Stimulated activated CD4-positive, alpha-beta T cell treated with anti-CD3 and anti-CD28 coated beads, TNF-alpha, amount 100 ng/mL, for 24 hours (primary cell): ENCODE results near the gene PTPRF.

Experiments used
- DNase-seq, 3 experiments: peaks; one replicate each; pipeline ENCODE4 v3.0.0-alpha.2; 2020; ENCODE audit warnings: low read depth in 3 of 3

The PTPRF gene

GRCh38 chr1:43552059-43552742, 21.5 kb downstream of the PTPRF start:
- DNase-seq = no peak

GRCh38 chr1:43552813-43553212, 22.1 kb downstream of the PTPRF start:
- DNase-seq = no peak

GRCh38 chr1:43554444-43554992, 23.8 kb downstream of the PTPRF start:
- no peak for DNase-seq

GRCh38 chr1:43556782-43557181, 26.1 kb downstream of the PTPRF start:
- no peak for DNase-seq

- no peak for DNase-seq
Measured at GRCh38 chr1:43557744-43558245, 27.1 kb downstream of the PTPRF start.

- no peak for DNase-seq
Measured at GRCh38 chr1:43558346-43558841, 27.7 kb downstream of the PTPRF start.

- no peak for DNase-seq
Measured at GRCh38 chr1:43559714-43560113, 29.0 kb downstream of the PTPRF start.

GRCh38 chr1:43560286-43560685, 29.6 kb downstream of the PTPRF start:
- DNase-seq = no peak

- no peak for DNase-seq
Measured at GRCh38 chr1:43563876-43564539, 33.3 kb downstream of the PTPRF start.

- no peak for DNase-seq
Measured at GRCh38 chr1:43564551-43565348, 34.1 kb downstream of the PTPRF start.

GRCh38 chr1:43565600-43566360, 35.1 kb downstream of the PTPRF start:
- DNase-seq = peak in 1 of 3 experiments; percentile 61

- DNase-seq = no peak
Measured at GRCh38 chr1:43566382-43567044, 35.8 kb downstream of the PTPRF start.

- DNase-seq = no peak
Measured at GRCh38 chr1:43569175-43569574, 38.5 kb downstream of the PTPRF start.

GRCh38 chr1:43570277-43570676, 39.6 kb downstream of the PTPRF start:
- no peak for DNase-seq

GRCh38 chr1:43570715-43571114, 40.0 kb downstream of the PTPRF start:
- DNase-seq = no peak

- no peak for DNase-seq
Measured at GRCh38 chr1:43572084-43572483, 41.4 kb downstream of the PTPRF start.

GRCh38 chr1:43572538-43572937, 41.9 kb downstream of the PTPRF start:
- DNase-seq = no peak

- no peak for DNase-seq
Measured at GRCh38 chr1:43573066-43573800, 42.5 kb downstream of the PTPRF start.

- no peak for DNase-seq
Measured at GRCh38 chr1:43576521-43576920, 45.8 kb downstream of the PTPRF start.
